HG02840 (cell line): ENCODE results near the gene ZNF175.

ENCODE experiments used
- ATAC-seq: cut with Tn5 transposase; IDR thresholded peaks from one replicate; pipeline ENCODE4 v1.9.1; 2021; ENCODE audit warnings: mild to moderate bottlenecking, moderate library complexity, moderate number of reproducible peaks; ENCODE audit not compliant: unreplicated experiment, low FRiP score

Gene ZNF175

DNA sequence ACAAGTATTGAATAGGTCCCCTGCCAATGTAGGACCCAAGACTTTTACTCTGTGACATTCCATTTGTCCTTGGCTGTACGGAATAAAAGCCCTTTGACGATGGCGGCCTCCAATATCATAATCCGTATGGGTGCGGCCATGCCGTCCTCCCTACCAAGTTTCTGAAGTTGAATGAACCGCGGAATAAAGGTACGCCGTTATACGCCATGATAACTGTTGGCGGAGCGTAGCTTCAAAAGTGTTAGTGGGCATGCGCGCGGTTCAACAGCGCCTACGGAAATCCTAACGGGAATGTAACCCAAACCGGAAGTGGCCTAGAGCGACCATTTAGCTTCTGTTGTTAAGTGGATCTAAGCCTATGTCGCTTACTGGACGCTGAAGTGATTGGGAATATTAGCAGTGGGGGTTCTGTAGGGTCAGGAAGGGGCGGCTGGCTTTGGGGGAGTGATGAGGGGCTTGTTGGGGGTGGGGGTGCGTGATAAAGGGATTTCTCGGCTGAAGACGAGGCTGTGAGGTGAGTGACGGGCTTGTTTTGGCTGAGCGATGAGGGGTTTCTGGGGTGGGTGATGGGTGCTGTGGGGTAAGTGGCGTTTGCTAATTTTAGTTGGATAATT, at the start of gene ZNF175:
Gene ZNF175 (plus strand): TSS at position 322 of the 614 bp plus-strand sequence. CDS start 2,047 bp downstream, outside the sequence.
- ATAC-seq = peak; percentile 89

DNA sequence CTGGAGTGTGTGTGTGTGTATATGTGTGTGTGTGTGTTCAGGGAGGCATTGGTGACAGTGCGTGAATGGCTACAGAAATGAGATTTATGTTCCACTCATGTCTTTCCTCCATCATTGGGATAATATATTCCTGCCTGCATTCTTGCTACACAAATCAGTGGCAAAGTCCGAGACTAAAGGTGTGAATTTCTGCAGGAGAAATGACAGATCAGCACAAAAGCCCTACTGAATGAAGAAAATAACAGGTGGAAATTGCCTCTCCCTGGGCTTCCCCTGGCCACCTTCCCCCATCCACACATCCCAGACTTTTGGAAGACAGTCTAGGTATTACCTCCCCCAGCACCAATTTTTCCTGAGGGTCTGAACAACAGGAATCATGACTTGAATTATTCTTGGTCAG, 49.7 kb upstream of the ZNF175 start:
- ATAC-seq = no peak

DNA sequence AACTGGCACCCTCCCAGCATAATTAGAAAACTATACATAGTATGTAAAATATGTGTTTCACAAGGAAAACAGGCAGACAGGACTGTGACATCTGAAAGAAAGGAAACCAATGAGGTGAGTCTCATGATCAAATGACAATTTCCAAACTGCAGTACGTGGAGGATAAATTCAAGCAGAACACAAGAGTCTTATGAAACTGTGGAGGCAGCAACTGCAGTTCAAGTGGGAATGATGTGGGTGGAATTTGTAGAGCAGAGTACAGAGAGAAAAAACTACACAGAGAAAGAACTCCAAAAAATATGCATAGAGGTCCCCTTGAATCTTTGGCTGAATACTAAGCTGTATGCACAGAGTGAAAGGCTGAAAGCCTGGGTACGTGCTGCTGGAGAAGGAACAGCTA, 49.3 kb upstream of the ZNF175 start:
- ATAC-seq = no peak

DNA sequence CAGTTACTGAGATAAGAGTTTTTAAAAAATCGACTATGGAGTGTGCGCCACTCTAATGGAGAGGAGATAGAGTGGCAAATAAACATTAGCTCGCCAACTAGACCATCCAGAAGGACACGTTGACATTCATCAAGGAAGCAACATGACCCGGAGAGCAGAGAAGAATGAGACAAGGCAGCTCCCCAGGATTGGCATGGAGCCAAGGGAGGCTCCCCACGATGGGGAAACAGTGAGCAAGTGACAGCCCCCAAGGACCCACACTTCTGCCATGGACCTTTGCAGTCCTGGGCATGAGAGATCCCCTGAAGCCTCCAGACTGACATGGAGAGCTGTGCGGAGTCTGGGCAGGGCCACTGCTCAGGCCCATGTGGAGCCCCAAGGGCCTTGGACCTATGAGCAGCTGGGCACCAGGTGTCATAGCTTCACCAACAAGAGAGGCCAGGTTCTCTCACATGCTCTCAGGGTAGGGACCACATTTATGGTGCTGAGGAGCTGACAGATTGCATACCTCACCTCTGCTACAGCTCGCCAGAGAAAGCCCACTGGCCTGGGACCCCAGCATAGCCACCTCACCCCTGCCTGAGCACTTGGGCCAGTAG, 46.3 kb upstream of the ZNF175 start:
- no peak for ATAC-seq

DNA sequence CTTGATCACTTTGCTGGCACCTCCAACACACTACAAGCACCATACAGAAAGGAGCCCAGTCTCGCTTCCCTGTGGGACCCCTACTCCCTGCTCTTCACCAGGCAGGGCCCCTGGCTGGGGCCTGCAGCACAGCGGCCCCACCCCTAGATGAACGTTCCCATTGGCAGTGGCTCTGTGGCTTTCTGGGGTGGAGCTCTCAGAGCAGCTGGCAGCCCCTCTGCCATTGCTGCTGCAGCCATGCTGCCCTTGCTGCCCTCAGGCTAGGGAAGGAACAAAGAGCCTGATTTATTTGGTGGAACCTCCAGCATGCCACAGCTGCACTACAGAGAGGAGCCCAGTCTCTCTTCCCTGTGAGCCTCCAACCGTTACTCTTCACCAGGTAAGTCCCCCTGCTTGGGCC, 45.4 kb upstream of the ZNF175 start:
- ATAC-seq = no peak

DNA sequence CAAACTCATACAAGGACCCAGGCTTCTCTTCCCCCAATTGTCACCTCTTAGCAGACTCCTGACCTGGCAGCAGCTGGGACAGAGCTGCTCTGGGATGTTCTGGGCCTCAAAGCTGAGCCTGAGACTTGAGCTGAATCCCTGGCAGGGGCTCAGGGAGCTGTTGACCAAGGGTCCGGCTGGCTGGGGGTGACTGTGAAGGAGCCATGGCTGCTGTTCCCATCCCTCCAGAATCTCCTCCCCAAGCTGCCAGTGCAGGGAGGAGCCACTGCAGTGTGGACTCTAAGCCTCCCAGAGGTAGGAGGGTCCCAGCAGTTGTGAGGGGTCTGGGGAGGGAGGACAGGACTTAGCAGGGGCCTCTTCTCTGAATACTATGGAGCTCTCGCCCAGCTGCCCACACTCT, 41.8 kb upstream of the ZNF175 start:
- ATAC-seq = no peak

DNA sequence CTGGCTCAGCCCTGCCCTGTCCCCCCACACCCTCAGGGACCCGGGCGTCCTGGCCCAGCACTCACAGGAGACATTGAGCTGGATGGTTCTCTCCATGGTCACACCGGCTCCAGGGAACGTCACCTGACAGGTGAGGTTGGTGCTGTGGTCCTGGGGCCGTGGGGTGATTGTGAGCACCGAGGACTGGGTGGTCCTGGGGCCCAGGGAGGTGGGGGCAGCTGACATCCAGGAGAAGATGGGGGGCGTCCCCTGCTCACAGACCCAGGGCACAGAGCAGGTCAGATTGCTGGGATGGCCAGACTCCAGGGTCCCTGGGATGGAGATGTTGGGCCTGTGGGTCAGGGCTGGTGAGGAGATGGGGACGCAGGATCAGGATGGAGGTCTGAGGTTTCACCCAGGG, 40.5 kb upstream of the ZNF175 start:
- ATAC-seq = no peak

DNA sequence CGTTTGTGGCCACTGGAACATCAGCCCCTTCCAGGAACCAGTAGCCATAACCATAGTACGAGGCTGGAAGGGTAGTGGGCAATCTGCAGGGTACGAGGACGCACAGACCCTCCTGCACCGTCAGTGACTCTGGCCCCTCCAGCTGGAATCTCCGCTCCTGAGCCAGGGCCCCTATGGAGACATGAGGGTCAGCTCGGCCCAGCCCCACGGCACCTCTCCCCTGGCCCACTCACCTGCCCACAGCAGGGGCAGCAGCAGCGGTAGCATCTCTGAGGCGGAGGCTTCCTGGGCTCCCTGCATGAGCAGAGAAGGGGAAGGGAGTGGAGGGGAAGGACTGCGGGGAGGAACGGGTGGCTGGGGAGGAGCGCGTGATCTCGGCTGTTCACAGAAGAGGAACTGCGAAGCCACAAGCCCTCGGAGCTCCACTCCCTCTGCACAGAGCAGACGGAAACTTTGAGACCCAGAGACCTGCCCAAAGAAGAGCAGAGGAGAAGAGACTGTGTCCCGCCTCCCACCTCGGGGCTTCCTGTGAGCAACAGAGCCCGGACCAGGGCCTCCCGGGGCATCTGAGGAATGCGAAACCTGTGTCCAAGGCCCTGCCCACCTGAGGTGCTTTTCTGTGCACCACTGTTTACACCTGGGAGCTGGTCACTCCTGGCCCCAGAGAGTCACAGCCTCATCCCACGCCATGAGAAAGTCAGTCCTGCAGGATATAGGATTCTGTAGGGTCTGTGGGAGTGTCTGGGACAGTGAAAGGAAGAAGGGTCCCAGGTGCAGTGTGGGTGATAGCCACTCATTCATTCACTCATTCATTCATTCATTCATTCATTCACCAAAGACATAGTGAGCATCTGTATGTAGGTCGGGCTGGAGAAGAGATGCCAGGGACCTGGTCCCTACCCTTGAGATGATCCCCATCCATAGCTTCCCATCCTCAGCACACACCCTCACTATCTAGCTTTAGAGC, 39.5 kb upstream of the ZNF175 start, which contains the start of gene SIGLEC6:
Gene SIGLEC6 (minus strand): TSS at position 322 of the 967 bp plus-strand sequence. CDS start 22 bp downstream, at position 300.
- peak; percentile 60 for ATAC-seq

DNA sequence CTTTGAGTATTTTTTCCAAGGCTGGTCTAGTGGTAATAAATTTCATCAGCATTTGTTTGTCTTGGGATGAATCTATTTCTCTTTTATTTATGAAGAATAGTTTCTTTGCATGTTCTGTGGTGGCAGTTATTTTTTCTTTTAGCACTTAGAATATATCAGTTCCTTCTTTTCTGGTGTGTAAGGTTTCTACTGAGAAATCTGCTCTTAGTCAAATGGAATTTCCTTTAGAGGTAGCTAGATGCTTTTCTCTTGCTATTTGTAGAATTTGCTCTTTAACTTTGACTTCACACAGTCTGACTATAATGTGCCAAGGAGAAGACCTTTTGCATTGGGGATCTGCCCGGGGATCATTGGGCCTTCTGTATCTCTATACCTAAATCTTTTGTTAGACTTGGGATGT, 35.5 kb upstream of the ZNF175 start:
- no peak for ATAC-seq

DNA sequence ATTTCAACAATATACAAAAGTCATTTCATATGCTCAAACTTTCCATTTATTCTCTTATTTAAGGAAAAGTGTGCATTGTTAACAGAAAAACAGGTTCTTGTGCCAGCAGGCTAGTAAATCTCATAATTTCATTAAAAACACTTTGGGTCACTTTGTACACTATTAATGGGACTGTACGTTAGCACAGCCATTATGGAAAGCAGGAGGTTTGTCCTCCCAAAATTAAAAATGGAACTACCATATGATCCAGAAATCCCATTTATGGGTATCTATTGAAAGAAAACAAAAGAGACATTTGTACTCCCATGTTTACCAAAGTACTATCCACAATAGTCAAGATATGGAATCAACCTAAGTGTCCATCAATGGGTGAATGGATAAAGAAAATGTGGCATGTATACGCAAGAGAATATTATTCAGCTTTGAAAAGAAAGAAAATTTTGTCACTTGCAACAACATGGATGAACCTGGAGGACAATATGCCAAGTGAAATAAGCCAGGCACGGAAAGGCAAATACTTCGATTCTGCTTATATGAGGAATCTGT, 31.2 kb upstream of the ZNF175 start:
- ATAC-seq = no peak

DNA sequence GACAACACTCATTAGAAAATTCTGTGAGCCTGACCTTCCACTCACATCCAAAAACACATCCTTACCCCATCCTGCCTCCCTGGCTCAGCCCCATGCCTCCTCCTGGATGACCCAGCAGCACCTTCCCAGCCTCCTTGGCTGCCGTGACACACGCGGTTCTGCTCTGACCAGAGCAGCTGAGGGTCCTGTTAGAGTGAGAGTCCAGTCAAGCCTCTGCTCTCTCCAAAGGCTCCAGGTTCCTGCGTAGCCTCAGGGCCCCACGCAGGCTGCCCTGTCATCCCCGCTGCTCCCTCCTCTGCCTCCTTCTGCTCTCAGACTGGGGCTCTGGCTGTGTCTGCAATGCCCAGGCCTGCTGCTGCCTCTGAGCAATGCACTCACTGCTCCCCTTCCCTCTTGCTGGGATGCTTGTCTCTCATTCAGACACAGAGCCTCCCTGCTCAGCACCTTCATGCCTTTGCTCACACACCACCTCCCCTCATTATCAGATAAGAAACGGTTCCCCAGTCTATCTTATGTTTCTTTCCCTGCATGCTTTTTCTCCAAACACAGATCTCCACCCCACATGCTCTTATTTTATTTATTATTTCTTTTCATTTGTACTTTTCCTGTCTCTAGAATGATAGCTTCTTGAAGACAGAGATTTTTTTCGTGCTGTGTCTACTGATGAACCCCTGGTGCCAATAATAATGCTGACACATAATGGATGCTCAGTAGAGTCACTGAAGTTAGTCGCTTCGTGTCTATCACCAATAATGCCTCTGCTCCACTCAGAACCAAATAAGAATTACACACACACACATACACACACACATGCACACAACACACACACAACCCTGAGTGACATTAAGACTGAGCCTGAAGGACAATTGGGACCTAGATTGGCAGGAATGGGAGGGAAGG, 29.4 kb upstream of the ZNF175 start:
- ATAC-seq = no peak

DNA sequence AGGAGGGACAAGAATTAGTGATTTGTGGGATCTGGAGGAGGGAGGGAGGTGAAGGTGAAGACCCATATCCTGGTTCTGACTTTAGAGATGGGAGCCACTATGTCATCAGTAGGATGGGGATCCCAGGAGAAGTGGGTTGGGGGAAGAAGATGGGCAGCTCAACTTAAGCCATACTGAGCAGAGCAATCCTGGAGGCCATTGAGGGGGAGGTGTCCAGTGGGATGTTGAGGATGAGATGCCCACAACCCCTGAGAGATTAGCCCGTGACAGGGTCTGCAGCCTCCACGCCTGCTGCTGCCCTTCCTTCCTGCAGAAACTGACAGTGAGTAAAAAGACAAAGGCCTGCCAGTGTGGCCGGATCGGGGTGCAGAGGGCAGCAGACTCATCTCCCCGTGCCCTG, 28.4 kb upstream of the ZNF175 start:
- no peak for ATAC-seq

DNA sequence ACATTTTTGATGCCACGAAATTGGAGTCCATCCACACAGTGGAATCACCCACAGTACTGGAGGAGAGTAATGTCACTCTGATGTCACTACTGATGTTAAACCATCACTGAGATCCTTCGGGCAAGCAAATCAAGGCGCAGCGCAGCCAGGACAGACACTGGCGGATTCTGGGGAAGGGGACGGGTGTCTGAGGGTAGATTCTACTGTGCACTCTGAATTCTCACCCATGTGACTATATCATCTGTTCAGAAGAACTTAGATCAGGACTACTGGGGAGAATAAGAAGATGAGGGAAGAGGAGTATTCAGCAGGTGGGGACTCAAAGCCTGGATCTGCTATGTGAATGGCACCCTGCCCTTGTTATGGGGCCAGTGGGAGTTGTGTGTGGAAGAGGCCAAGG, 27.0 kb upstream of the ZNF175 start:
- no peak for ATAC-seq

DNA sequence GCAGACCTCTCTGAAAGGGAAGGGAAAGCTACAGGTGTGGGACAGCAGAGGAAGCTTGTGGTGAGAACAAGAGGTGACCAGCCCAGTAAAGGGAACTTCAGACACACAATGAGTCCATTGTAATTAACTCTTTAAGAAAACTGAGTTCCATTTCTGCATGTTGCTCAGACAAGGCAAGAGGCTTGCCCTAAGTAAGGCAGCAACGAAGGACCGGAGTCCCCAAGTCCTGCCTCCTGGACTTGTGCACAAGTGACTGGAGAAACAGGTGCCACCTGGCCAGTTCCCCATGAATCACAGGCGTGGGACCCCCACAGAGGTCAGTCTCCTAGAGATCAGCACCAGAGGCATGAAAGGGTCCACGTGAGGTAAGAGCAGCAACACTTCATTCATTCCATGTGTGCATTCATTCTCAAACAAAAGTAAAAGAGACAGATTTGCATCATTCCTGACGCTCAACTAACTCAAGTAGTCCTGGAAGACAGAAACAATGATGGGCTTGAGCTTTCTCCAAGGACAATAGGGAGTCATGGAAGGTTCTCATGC, 24.9 kb upstream of the ZNF175 start:
- ATAC-seq = no peak

DNA sequence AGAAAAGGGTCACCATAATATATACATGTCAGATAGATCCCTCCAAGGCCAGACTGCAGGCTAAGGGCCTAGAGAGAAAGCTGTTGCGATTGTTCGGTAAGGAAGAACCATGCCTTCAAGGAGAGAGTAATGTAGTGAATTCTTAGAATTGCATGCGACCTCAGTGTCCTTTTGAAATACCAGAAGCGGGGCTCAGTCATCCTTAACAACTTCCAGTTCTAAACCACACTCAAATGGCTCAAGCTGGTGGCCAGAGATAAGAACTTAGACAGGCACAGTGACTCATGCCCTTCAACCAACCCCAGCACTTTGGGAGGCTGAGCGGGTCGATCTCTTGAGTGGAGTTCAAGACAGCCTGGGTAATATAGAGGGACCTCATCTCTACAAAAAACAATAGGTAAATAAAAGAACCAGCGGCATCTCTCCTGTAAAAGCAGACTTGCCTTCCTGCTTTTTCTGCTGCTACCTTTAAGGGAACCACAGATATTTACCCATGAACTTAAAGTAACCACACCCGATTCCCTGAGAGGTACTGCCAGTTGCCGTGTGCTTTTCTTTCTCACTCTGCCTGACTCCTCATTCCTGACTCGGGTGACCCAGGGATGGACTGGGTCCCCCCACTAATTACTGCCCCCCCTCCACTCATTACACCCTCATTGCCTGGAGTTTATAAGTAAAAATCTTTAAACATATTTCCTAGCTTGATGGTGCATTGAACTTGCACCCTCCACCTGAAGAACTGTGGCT, 24.3 kb upstream of the ZNF175 start:
- ATAC-seq = no peak

DNA sequence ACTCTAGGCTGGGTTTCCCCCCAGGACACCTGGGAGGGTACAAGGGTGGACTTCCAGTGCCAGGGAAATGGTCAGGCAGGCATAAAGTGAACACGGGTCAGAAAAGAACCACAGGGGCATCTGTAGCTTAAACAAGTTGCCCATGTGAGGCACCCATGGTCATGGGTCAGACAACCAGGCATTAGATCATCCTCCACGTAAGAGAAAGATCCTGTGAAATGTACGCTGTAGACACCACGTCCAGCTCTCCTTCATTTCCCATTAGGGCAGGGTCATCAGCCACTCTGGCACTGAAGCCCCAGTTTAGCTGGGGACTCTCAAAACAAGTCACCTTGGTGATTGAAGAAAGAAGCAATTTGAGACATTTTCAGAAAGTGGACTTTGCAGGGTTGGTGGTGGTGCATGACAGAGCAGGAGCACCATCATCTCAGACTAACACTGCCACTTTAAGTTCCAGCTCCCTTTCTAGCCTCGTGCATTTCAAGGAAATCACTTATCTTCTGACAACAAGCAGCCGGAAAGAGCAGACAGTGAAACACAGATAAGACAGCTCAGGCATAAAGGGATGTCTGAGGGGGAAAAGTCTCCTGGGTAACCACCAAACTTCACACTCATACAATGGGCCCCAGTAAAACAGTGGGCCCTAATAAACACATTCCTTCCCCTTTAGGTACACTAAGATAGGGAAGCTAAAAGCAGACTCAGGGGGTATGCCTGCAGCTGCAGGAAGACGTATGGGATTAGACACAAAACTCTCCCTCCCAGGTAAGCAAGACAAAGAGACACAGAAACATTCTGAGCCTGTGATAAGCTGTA, 23.5 kb upstream of the ZNF175 start:
- no peak for ATAC-seq

DNA sequence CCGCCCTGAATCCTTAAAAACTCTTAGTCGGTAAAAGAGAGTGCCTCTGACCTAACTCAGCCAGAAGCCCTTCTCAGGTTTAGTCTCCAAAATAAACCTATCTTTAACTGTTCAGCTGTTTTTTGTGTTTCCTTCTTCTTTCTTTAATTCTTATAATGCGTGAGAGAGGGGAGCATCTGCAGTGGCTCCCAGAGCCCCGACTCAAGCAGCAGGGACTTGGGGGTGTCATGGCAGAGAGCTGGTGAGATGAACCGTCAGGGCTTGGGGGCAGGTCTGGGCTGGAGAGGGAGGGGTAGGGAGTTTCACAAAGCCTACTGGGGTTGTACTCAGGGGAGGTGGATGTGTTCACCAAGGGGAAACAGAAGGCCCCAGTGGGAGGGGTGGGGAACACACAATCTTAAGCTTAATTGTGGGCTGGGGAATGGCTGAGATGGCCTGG, 22.9 kb upstream of the ZNF175 start:
- no peak for ATAC-seq

DNA sequence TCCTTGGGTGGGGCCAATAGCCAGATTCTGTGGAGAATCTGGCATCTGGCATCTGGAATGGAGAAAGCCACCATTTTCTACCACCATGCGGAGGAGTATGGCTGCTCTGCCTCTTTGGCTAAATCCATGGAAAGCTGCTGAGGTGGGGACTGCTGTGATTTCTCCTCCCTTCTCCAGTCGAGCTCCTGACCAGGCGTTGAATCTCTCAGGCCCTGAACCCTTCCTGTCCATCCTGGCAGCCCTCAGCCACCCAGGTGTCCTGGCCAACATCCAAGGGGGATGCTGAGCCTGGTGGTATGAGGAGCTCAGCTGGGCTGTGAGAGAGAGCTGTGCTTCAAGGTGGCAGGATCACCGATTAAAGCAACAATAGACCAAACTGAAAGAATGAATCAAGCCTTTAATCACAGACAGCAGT, 22.2 kb upstream of the ZNF175 start:
- no peak for ATAC-seq
